COLO829 (cell line): ENCODE measurements around the gene MRPS35.
"Not testable (repeated sequence)": the region's sequence is repeated elsewhere in the genome, so short reads cannot be mapped to it uniquely, and the experiment has no call there.

Experiments
- DNase-seq: peaks from one replicate; pipeline ENCODE4 v3.0.0; 2012; ENCODE audit warnings: low spot score

MRPS35 gene

DNA sequence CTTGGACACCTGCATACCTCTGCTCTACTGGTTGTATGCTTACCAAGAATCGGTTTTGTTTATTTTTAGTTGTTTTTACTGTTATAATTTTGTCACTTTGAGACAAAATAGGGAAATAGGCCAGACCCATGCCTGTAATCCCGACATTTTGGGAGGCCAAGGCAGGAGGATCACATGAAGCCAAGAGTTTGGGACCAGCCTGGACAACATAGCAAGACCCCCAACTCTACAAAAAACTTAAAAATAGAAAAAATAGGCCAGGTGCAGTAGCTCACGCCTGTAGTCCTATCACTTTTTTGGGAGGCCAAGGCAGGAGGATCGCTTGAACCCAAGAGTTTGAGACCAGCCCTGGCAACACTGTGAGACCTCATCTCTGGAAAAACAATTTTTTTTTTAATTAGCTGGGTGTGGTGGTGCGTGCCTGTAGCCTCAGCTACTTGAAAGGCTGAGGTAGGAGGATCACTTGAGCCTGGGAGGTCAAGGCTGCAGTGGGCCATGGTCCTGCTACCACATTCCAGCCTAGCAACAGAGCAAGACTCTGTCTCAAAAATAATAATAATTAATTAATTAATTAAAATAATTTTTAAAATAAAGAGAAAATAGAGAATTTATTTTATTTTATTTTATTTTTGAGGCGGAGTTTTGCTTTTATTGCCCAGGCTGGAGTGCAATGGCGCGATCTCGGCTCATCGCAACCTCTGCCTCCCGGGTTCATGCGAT, 1.3 kb upstream of the MRPS35 start:
- no peak for DNase-seq

GRCh38 chr12:27709932-27710591, 570 bp upstream of the MRPS35 start:
- DNase-seq: no peak

DNA sequence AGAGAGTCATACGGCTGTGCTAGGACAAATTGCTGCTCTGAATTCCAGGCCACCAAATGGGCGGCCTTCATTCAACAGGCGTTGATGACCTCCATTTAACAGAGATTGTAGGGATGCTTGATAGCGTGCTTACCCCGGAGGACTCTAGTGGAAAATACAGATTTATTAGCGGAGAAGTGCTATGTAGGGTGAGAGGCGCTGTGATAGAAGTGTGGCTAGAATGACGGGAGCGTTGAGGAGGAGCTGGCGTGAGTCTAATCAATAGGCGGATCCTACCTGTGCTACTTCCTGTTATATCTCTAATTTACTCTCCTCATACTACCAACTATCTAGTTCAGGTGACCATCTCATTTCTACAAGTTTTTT, 668 bp downstream of the MRPS35 start:
- DNase-seq: no peak

GRCh38 chr12:27711967-27712366, 1.3 kb downstream of the MRPS35 start:
- no peak for DNase-seq

DNA sequence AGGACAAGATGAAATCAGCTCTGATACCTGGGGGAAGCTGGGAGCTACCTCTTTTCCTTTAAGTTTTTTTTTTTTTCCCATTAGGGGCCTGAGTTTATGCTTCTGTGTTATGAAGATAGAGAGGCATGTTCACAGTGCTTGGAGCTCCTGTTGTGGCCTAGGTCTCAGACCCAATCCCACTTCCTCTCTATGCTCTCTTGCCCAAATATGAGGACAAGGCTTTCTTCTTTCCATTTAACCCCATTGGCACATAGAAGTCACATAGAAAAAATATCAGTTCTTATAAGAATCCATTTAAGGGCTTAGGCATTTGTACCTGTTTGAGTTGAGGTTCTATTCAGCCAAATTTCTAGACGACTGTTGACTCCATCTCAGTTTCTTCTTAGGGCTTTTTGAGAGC, 12.6 kb downstream of the MRPS35 start:
- DNase-seq: no peak

DNA sequence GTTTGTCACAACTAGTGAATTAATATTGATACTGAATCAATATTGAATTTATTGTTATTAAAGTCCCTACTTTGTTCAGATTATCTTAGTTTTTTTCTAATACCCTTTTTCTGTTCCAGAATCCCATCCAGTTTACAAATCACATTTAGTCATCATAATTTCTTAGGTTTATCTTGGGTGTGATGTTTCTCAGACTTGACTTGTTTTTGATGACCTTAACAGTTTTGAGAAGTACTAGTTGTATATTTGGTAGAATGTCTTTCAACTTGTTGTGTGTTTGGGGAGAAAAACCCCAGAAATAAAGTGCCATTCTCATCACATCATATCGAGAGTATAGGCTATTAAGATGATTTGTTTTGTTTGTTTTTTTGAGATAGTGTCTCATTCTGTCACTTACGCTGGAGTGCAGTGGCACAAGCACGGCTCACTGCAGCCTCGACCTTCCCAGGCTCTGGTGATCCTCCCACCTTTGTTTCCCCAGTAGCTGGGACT, 19.5 kb downstream of the MRPS35 start:
- no peak for DNase-seq

GRCh38 chr12:27732281-27732680, 21.6 kb downstream of the MRPS35 start:
- no peak for DNase-seq

DNA sequence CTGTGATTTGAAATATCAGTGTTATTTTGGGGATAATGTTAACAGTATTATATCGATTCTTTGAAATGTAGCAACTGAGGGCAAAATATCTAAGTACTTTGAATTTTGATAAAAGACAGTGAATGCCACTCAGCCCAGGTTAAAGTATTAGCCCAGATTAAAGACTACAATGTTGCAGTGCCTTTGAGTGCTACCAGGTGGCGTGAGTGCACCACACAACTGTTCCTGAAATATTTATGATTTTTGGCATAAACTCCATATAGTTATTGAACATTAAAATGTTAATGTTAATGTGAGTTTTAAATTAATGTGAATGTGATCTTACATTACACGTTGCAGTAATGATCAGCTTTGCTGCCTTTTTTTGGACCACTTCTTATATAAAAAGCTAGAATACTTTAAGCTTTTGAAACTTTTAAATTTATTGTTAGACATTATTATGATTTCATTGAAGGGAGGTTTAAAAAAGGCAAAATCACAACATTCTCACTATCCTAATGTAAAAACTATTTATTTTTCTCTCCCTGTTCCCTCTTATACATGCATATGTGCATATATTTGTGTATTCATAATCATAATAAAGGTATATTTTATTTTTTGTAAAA, 22.5 kb downstream of the MRPS35 start:
- DNase-seq: no peak

GRCh38 chr12:27733791-27734190, 23.2 kb downstream of the MRPS35 start:
- DNase-seq: no peak

GRCh38 chr12:27734321-27734720, 23.7 kb downstream of the MRPS35 start:
- DNase-seq: not testable (repeated sequence)

GRCh38 chr12:27743601-27744000, 33.0 kb downstream of the MRPS35 start:
- no peak for DNase-seq

DNA sequence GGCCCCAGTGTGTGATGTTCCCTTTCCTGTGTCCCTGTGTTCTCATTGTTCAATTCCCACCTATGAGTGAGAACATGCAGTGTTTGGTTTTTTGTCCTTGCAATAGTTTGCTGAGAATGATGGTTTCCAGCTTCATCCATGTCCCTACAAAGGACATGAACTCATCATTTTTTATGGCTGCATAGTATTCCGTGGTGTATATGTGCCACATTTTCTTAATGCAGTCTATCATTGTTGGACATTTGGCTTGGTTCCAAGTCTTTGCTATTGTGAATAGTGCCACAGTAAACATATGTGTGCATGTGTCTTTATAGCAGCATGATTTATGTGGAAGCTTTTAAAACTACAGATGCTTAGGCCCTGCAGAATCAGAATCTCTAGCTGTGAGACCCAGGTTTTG, 35.1 kb downstream of the MRPS35 start:
- not testable (repeated sequence) for DNase-seq

DNA sequence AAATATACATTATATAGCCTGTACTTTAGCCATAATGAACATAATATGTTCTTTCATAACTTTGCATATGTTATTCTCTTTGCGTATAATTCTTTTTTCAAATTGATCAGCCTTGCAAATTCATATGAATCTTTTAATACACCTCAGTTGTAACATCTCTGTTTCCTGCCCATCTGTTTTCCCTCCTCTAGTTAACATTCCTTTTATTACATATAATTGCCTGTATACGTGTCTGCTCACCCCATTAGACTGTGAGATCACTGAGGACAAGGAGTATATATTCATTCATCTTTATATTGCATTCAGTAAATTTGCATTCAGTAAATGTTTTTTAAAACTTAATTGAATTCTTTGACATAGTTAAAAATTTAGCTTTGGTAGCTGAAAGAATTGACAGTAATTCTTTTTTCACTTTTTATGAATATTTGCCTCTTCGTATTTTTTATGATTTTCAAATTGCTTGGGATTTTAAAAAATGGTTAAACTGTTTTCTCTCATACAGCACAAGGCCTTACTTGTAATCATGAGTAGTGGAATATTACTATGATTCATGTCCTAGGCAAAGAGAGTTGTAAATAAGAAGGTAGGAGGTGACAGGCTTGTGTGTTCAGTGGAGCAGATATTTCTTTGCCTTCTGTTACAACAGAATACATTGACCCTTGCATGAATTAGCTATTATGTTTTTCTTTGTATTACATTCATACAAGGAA, 36.6 kb downstream of the MRPS35 start:
- DNase-seq: no peak

DNA sequence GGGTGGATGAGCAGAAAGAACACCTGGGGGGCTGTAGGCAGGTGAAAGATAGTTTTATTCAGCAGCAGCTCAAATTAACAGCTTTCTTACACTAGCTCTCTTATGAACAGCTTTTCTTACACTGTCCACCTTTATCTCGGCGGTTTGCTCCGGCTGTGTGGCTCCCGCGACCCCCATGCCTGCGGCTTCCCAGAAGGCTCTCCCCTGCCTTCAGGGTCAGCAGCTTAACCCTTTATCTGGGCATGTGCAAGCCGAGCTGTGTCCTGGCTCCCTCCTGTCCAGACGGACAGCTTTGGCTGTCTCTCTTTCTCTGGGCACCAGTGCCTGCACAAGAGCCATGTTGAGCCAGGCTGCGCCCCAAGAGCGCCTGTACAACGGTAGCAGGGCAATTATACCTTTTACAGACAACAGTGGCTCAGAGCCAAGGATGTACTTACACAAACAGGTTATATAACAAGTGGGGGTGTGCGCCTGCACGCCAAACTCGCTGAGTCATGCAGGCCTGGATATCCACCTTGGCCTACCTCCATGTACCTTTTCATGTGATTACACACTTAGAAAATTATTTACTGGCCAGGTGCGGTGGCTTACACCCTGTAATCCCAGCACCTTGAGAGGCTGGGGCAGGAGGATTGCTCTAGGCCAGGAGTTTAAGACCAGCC, 40.9 kb downstream of the MRPS35 start:
- DNase-seq: no peak

- DNase-seq: no peak
These were observed 44.2 kb downstream of the MRPS35 start for GRCh38 chr12:27754795-27755194.

- no peak for DNase-seq
These were observed 46.1 kb downstream of the MRPS35 start for GRCh38 chr12:27756670-27757195.

- no peak for DNase-seq
These were observed 52.1 kb downstream of the MRPS35 start for GRCh38 chr12:27762757-27763156.

DNA sequence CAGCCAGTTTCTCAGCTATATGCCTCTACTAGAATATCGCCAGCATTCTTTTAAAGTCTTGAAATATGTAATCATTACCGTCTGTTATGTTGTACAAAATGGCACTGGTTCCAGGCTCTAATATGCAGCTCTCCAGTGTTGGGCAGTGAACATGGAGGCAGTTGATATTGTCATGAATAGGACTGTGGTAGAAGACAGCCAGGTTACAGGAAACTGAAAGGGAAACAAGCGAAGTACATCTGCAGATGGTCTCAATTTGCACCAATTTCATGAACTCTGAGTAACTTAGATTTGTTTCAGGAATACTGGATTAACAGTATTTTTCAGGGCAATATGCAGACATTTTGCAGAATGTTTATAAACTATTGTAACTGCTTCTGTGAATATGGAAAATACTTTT, 56.0 kb downstream of the MRPS35 start:
- no peak for DNase-seq

DNA sequence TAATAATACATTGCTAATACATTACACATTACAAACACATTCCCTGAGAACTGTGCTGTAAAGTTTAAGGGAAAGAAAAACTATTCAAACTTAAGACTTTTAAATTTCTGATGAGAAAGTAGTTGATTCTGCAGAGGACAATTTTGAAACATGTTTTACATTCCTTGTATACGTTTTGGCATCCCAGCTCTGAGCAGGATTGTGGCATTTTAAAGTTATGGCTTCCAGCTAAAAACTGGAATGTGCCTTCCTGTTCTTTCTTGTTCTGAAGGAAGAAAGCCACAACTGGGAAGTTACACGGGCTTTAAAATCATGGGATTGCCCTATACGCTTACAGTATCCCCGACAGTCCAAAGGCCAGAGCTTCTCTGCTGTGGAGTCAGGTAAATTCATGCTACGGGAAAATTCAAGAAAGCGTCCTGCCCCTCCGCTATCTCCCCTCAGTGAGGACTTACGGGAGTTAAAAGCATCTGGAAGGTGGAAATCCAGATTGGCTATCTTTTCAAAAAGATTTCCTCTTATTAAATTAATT, 58.6 kb downstream of the MRPS35 start:
- DNase-seq: no peak

- no peak for DNase-seq
These were observed 61.1 kb downstream of the MRPS35 start for GRCh38 chr12:27771481-27772327.
